NCI-H345 treated with DMSO at 0.1 percent for 48 hours (cell line): Measurements from ENCODE around the gene CA11.

Experiments used
- DNase-seq: peaks from one replicate; lab custom pipeline; 2025; ENCODE audit not compliant: unreplicated experiment; lab: John Stamatoyannopoulos, UW

CA11 gene

GRCh38 chr19:48629599-48630295, 16.2 kb downstream of the CA11 start:
- no peak for DNase-seq

DNA sequence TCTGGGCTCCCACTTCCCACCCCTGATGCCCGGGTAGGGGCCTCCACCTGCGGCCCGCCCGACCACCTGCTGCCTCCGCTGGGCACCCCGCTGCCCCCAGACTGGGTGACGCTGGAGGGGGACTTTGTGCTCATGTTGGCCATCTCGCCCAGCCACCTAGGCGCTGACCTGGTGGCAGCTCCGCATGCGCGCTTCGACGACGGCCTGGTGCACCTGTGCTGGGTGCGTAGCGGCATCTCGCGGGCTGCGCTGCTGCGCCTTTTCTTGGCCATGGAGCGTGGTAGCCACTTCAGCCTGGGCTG, 16.7 kb downstream of the CA11 start:
- DNase-seq: no peak

DNA sequence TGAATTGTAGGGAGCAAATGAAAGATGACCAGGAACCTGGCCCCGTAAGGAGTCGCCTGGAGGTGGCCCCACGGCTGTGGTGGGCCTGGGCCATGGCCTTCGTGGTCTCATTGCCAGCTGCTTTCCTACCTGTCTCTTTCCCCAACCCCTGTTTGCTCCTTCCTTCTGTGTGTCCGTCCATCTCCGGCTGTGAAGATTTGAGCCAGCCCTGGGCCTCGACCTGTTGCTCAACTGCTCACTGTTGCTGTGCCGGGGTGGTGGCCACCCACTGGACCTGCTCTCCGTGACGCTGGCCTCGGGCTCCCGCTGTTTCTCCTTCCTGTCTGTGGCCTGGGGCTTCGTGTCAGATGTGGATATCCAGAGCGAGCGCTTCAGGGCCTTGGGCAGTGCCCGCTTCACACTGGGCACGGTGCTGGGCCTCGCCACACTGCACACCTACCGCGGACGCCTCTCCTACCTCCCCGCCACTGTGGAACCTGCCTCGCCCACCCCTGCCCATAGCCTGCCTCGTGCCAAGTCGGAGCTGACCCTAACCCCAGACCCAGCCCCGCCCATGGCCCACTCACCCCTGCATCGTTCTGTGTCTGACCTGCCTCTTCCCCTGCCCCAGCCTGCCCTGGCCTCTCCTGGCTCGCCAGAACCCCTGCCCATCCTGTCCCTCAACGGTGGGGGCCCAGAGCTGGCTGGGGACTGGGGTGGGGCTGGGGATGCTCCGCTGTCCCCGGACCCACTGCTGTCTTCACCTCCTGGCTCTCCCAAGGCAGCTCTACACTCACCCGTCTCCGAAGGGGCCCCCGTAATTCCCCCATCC, 17.3 kb downstream of the CA11 start:
- DNase-seq: no peak

DNA sequence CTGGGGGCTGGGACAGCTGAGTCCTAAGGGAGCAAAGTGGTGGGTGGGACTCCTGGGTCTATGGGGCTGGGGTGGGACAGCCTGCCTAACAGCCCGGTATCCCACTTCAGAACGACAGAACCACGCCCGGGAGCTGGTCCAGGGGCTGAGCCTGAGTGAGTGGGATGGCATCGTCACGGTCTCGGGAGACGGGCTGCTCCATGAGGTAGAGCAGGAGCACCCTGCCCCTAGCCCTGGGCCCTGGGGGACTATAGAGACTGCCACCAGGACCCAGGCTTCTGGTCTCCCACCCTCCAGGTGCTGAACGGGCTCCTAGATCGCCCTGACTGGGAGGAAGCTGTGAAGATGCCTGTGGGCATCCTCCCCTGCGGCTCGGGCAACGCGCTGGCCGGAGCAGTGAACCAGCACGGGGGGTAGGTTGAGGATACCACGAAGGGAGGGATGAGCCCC, 18.1 kb downstream of the CA11 start:
- no peak for DNase-seq

DNA sequence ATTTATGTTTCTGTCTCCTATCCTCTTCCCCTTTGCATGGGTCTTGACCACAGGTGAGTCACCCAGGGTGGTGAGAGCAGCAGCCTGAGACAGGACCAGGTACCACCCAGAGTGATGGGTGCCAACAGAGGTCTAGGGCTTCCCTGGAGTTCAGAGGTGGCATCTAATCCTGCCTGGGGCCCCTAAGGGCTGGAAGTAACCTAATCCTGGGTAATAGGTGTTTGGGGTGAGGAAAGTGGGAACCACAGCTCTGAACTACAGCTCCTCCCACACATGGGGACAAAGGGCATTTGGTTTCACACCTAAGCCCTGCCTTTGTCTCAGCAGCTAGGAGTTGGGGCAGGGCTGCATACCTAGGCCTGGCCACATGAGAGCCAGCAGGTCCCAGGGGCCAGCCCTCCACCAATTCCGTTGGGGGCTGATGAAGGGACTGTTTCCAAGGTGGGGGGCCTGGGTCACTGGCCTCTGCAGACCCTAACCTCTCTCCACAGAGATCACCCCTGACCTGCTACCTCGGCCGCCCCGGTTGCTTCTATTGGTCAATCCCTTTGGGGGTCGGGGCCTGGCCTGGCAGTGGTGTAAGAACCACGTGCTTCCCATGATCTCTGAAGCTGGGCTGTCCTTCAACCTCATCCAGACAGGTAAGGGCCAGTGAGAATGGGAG, 18.7 kb downstream of the CA11 start:
- DNase-seq: no peak

DNA sequence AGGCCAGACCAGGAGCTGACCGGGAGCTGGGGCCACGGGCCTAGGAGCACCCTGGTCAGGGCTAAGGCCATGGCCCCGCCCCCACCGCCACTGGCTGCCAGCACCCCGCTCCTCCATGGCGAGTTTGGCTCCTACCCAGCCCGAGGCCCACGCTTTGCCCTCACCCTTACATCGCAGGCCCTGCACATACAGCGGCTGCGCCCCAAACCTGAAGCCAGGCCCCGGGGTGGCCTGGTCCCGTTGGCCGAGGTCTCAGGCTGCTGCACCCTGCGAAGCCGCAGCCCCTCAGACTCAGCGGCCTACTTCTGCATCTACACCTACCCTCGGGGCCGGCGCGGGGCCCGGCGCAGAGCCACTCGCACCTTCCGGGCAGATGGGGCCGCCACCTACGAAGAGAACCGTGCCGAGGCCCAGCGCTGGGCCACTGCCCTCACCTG, 20.1 kb downstream of the CA11 start:
- DNase-seq: no peak

GRCh38 chr19:48624791-48625723, 20.9 kb downstream of the CA11 start:
- no peak for DNase-seq

DNA sequence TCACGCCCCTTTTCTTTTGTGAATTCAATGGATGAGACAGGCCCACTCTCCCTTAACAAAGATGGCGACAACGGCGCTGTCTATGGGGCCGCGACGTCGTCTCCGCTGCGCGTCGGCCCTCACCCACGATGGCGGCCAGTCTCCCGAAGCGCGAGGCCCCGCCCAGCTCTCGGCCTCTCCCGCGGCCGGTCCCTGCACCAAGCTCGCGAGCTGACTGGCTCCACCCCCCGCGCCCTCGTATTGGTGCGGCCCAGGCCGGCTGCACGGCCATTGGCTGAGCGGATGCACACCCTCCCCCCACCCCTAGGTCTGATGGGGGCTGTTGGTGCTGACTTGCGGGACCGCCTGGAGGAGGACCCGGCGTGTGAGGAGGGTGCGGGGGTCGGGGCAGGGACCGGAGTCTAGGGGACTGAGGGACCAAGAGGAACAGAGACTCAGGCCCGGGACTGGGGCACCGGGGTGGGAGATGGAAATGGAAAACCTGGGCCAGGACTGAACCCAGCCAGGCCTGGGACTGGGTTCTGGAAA, 21.9 kb downstream of the CA11 start:
- peak; percentile 92 for DNase-seq

- no peak for DNase-seq
Measured at GRCh38 chr19:48623556-48624066, 22.4 kb downstream of the CA11 start.

DNA sequence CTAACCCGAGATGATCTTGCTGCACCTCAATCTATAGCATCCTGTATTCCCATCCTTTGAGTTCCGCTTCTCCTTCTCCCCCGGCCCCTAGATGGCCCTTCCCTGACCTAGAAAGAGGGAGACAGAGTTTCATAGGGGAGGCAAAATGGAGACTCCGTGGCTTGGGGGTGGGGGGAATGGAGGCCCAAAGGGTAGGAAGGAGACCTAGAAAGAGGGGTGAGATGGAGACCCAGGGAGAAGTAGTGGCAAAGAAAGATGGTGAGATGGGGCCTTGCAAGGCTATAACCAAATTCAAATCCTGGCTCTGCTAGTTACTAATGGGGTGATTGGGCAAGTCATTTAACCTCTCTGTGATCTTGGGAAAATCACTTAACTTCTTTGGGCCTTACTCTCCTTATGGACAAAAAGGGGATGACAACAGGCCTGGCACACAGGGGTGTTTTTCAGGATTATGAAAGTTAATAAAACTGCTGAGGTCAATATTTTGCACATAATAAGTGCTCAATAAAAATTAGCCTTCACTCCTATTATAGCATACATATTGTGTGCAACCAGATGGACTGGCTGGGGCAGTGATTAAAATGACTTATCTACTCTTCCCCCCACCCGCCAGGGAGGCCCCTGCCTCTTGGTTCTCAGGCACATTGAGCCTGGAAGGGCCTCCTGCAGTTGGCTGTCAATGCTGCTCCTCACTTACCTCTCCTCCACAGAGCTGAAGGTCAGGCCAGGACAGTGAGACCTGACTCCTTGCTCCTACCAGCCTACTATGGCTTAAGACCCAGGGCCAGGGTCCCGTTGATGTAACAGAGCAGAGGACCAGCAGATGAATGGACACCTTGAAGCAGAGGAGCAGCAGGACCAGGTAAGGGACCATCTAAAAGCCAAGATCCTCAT, 26.0 kb downstream of the CA11 start:
- no peak for DNase-seq

- peak; percentile 92 for DNase-seq
Measured at GRCh38 chr19:48618916-48619691, 26.9 kb downstream of the CA11 start, which contains the start of the genes RPL18 and SPHK2. Gene RPL18, minus strand, starts transcription at chr19:48619178. Its CDS starts 35 bp downstream, at chr19:48619143. Gene SPHK2, plus strand, starts transcription at chr19:48619506. Its CDS starts 1,009 bp downstream, at chr19:48620515.

- DNase-seq: no peak
Measured at GRCh38 chr19:48618278-48618915, 27.6 kb downstream of the CA11 start.

- no peak for DNase-seq
Measured at GRCh38 chr19:48617146-48617937, 28.6 kb downstream of the CA11 start.

- DNase-seq: no peak
Measured at GRCh38 chr19:48616491-48617056, 29.4 kb downstream of the CA11 start.

GRCh38 chr19:48616041-48616436, 29.9 kb downstream of the CA11 start:
- no peak for DNase-seq

GRCh38 chr19:48615231-48616040, 30.6 kb downstream of the CA11 start:
- no peak for DNase-seq
